Tibial nerve (tissue), 4 donors: ENCODE data around the gene OAS2. TPM values are rescaled to one million over a fixed set of nuclear protein-coding genes. Genes with fewer than 3 reads are reported as not detected.

Experiments used
- DNase-seq, 2 donors: peaks; one replicate each; pipeline ENCODE4 v3.0.0-alpha.2; 2019; ENCODE audit warnings: low spot score in 2 of 2
- H3K27ac ChIP-seq, 4 donors: fragments of 200-600 bp; sonication (generic) in 3 of 4; one replicate each; pipeline ENCODE4 v1.5.1; 2017 to 2019; ENCODE audit warnings: mild to moderate bottlenecking in 1 of 4
- H3K27me3 ChIP-seq, 2 donors: fragments of 200-600 bp; sonication (generic) in 1 of 2; one replicate each; pipeline versions ENCODE4 v1.5.1 to v1.6.0; 2017 to 2019
- H3K36me3 ChIP-seq, 3 donors: fragments of 200-600 bp; sonication (generic); one replicate each; pipeline ENCODE4 v1.5.1; 2018 to 2019
- H3K4me1 ChIP-seq, 4 donors: fragments of 200-600 bp; sonication (generic) in 3 of 4; one replicate each; pipeline ENCODE4 v1.5.1; 2017 to 2019
- H3K4me3 ChIP-seq, 4 donors: fragments of 200-600 bp; sonication (generic) in 3 of 4; one replicate each; pipeline ENCODE4 v1.5.1; 2017 to 2019; ENCODE audit warnings: mild to moderate bottlenecking in 1 of 4, moderate library complexity in 1 of 4
- H3K9me3 ChIP-seq, 4 donors: fragments of 200-600 bp; sonication (generic) in 3 of 4; one replicate each; pipeline ENCODE4 v1.5.1; 2017 to 2019
- EP300 ChIP-seq, 2 donors: sonication (generic); formaldehyde crosslinking; IDR thresholded peaks; one replicate each; pipeline ENCODE4 v1.6.1; 2017; ENCODE audit warnings: antibody characterized with exemption in 2 of 2, mild to moderate bottlenecking in 1 of 2
- POLR2A ChIP-seq, 2 donors: fragments of 450-650 bp; IDR thresholded peaks; one replicate each; pipeline ENCODE4 v1.6.1; 2017; ENCODE audit warnings: antibody characterized with exemption in 2 of 2, mild to moderate bottlenecking in 2 of 2, moderate library complexity in 2 of 2
- WGBS, 2 donors: methylation state at CpG; one replicate each; pipeline ENCODE4 v1.1.5; 2018; 5-methylcytosine and 5-hydroxymethylcytosine counted together
- total RNA-seq, 4 donors: library from RNA; depleted of rRNA; stranded (reverse); fragments of >200 nt; gene quantifications; one replicate each; pipeline ENCODE4 v1.1.0, GENCODE V29; 2016
- TF ChIP-seq, protein P1 (sequence below), 5 experiments: fragments of 200-600 bp in 3 of 5; fragments of 450-650 bp in 2 of 5; sonication (generic) in 3 of 5; IDR thresholded peaks; one replicate each; pipeline ENCODE4 v1.5.1; 2016 to 2019; ENCODE audit warnings: antibody characterized with exemption in 5 of 5, mild to moderate bottlenecking in 3 of 5, moderate library complexity in 2 of 5

OAS2 gene
- total RNA-seq, 4 donors from 2014 or later, result 3.1 to 28.4 (median 6.3) TPM

DNA sequence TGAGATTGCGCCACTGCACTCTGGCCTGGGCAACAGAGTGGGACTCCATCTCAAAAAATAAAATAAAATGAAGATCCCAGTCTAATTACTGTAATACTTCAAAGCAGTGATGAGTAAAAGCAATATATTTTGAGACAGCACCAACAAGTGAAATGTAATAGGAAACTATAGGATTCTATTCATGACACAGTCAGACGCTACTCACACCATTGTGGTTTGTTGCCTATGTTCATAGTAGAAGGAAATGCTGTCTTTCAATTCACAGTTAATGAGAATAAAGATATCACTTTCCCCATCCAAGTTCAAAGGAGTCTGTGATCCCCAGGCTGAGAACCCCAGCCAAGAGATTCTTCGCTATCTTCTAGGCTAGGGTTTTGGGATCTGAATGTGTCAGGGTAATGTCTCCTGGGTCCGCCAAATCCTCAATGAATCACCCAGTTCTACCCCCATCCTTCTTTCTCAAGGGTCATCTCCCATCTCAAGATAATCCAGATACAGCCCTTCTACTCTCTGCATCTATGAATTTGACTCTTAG, 61.7 kb downstream of the OAS2 start:
- WGBS, 2 donors, result 80 to 87% methylated on average over 4 of the region's 4 CpGs
- DNase-seq, result no peak
- Histone ChIP-seq H3K4me1 (no peaks in the 10 kb centered on the region), H3K36me3 (no peaks in the 10 kb centered on the region), H3K27ac (no peak overlapping the region), H3K4me3 (no peak overlapping the region), H3K9me3 (peaks cover 0 to 5% (median 0%) of the 10 kb centered on the region in 4 donors), H3K27me3 (peaks cover 0 to 4% of the 10 kb centered on the region in 2 donors)
- TF ChIP-seq, protein P1, sequence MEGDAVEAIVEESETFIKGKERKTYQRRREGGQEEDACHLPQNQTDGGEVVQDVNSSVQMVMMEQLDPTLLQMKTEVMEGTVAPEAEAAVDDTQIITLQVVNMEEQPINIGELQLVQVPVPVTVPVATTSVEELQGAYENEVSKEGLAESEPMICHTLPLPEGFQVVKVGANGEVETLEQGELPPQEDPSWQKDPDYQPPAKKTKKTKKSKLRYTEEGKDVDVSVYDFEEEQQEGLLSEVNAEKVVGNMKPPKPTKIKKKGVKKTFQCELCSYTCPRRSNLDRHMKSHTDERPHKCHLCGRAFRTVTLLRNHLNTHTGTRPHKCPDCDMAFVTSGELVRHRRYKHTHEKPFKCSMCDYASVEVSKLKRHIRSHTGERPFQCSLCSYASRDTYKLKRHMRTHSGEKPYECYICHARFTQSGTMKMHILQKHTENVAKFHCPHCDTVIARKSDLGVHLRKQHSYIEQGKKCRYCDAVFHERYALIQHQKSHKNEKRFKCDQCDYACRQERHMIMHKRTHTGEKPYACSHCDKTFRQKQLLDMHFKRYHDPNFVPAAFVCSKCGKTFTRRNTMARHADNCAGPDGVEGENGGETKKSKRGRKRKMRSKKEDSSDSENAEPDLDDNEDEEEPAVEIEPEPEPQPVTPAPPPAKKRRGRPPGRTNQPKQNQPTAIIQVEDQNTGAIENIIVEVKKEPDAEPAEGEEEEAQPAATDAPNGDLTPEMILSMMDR (IDR thresholded peaks at IDR 0.05), result no peak
- no peak for TF ChIP-seq EP300 (IDR thresholded peaks at IDR 0.05)
- TF ChIP-seq POLR2A (IDR thresholded peaks at IDR 0.05), result no peak

DNA sequence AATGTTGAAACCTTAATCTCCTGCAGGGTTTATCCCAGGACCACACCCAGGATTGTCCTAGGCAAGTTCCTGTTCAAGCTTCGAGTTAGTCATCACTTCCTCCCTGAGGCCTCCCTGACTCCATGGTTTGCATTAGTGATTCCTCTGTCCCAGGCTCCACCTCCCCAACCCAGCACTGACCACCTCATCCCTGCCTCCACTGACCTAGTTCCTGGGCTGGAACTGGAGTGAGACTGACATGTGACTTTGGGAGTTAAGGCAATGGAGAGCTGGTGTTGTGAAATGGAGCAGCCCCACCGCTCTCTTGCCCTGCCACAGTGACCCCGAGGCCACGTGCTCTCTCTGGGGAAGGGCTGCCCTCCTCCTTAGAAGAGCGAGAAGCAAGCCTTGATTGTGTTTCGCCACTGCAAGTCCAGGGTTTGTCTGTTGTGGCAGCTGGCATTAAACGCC, 62.4 kb downstream of the OAS2 start:
- 35 to 48% methylated on average over 7 of the region's 7 CpGs for WGBS, 2 donors
- Histone ChIP-seq H3K27me3 (peaks cover 0 to 4% of the 10 kb centered on the region in 2 donors), H3K36me3 (no peaks in the 10 kb centered on the region), H3K9me3 (peaks cover 0 to 5% (median 0%) of the 10 kb centered on the region in 4 donors), H3K4me3 (no peak overlapping the region), H3K4me1 (no peaks in the 10 kb centered on the region), H3K27ac (peak overlapping the region in 1 of 4 donors; percentile 50)
- peak; percentile 54 to 71 for DNase-seq
- TF ChIP-seq EP300 (IDR thresholded peaks at IDR 0.05) (peak in 1 of 2 donors; percentile 88), POLR2A (IDR thresholded peaks at IDR 0.05) (no peak)
- TF ChIP-seq, protein P1 (IDR thresholded peaks at IDR 0.05), result no peak

DNA sequence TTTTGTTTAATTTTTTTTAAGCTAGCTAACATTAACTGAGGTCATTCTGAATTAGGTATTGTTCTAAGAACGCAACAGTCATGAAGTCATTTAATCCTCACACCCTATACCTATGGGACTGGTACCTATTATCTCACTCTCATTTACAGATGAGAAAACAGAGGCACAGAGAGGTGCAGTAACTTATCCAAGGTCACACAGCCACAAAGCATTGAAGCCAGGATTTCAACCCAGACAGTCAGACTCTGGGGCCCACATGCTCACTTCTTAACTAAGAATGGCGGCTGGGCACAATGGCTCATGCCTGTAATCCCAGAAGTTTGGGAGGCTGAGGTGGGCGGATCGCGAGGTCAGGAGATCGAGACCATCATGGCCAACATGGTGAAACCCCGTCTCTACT, 63.2 kb downstream of the OAS2 start:
- H3K4me3 ChIP-seq, result no peak overlapping the region
- WGBS, 2 donors, result 81 to 86% methylated on average over 7 of the region's 7 CpGs
- H3K36me3 ChIP-seq, result no peaks in the 10 kb centered on the region
- H3K27ac ChIP-seq, result no peak overlapping the region
- H3K4me1 ChIP-seq, result no peaks in the 10 kb centered on the region
- H3K9me3 ChIP-seq, result peaks cover 0 to 5% (median 0%) of the 10 kb centered on the region in 4 donors
- TF ChIP-seq EP300 (IDR thresholded peaks at IDR 0.05) (no peak), POLR2A (IDR thresholded peaks at IDR 0.05) (no peak)
- TF ChIP-seq, protein P1 (IDR thresholded peaks at IDR 0.05), result no peak
- peaks cover 0 to 4% of the 10 kb centered on the region in 2 donors for H3K27me3 ChIP-seq
- no peak for DNase-seq

DNA sequence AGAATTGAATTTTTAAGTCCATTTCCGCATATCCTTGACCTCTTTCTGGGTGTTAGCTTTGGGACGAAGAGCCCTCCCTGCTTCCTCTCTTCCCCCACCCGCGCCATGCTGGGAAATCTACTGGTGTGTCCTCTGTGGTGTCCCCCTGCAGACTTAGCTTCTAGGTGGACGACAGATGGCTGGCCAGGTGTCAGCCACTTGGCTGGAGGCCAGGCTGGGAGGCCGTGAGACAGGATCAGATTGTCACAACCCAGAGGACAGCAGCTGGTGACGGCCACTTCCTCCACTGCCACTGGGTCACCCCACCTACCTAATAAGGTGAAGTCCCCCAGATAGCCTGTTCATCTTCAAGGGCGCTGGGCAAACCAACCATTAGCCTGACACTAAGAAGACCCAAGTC, 64.9 kb downstream of the OAS2 start:
- Histone ChIP-seq H3K9me3 (peaks cover 0 to 5% (median 0%) of the 10 kb centered on the region in 4 donors), H3K4me3 (no peak overlapping the region), H3K36me3 (no peaks in the 10 kb centered on the region), H3K4me1 (no peaks in the 10 kb centered on the region), H3K27ac (no peak overlapping the region), H3K27me3 (peaks cover 0 to 4% of the 10 kb centered on the region in 2 donors)
- no peak for DNase-seq
- WGBS, 2 donors, result 66 to 73% methylated on average over 8 of the region's 8 CpGs
- no peak for TF ChIP-seq EP300 (IDR thresholded peaks at IDR 0.05)
- TF ChIP-seq, protein P1 (IDR thresholded peaks at IDR 0.05), result no peak

DNA sequence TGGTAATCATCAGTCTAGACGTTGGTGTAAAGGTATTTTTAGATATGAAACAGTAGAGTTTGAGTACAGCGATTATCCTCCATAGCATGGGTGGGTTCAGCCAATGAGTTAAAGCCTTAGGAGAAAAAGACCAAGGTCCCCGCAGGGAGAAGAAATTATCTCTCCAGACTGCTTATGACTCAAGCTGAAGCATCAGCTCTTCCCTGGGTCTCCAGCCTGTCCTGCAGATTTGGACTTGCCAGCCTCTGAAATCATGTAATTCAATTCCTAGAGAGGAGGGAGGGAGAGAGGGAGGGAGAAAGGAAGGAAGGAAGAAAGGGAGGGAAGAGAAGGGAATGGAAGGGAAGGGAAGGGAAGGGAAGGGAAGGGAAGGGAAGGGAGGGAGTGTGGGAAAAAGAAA, 66.2 kb downstream of the OAS2 start:
- WGBS, 2 donors, result 70 to 75% methylated on average over 3 of the region's 3 CpGs
- Histone ChIP-seq H3K4me3 (no peak overlapping the region), H3K27me3 (peaks cover 0 to 4% of the 10 kb centered on the region in 2 donors), H3K9me3 (peaks cover 0 to 5% (median 0%) of the 10 kb centered on the region in 4 donors), H3K36me3 (no peaks in the 10 kb centered on the region), H3K27ac (no peak overlapping the region), H3K4me1 (no peaks in the 10 kb centered on the region)
- no peak for TF ChIP-seq POLR2A (IDR thresholded peaks at IDR 0.05)
- TF ChIP-seq, protein P1 (IDR thresholded peaks at IDR 0.05), result no peak
- no peak for TF ChIP-seq EP300 (IDR thresholded peaks at IDR 0.05)
- DNase-seq, result no peak
